Measurements from ENCODE around the gene TMEM212. TPM values are rescaled to one million over a fixed set of nuclear protein-coding genes. Genes with fewer than 3 reads are reported as not detected.

The TMEM212 gene
- not detected in 2 replicates for total RNA-seq

GRCh38 chr3:171842864-171843518, at the start of gene TMEM212:
TSS of gene TMEM212 (plus strand) at chr3:171843349. CDS start at chr3:171843384, 35 bp downstream.

DNA sequence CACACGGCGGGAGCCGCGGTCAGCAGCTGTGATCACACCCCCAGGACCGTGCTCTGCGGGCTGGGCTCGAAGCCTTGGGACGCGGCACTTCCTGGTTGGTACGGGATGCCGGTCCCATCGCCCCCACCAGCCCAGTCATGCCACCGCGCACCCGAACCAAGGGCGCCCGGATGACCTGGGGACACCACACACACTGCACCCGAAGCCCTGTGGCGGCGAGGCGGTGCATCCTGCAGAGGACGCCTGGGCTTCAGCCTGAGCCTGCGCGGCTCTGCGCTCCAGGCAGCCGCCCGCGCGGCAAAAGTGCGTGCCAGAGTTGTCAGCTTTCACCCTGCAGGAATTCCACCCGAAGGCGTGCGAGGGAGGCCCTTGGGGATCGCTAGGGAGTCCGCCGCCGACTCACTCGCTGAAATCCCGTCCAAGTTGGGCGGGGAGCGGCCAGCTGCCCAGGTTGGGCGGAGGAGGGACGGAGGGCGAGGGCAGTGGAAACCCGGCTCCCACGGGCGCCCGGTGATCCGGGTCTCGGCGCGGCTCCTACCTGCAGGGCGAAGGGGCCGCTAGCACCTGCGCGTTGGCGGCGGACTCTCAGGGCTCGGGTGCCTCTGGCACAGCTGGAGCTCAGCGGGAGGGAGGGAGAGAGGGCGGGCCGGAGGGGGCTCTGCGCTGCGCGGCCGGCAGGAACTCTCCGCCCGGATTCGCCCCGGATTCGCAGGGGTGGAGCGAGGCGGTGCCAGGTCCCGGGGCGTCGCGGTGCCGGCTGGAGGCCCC, 33.1 kb upstream of the TMEM212 start, which contains the start of gene PLD1:
PLD1 (minus strand) TSS at position 623 of the 768 bp plus-strand sequence. CDS start 72,432 bp downstream, outside the sequence.

Other genes with a start within 250 kb of the TMEM212 start
- gene PLD1, start 32.9 kb upstream of the TMEM212 start, total RNA-seq = 11.1 and 14.2 TPM in 2 replicates
- gene FNDC3B, start 196.2 kb downstream of the TMEM212 start, total RNA-seq = 59.2 and 72.1 TPM in 2 replicates